Epithelial cell of esophagus (primary cell): ENCODE results near the gene ACACB.

Experiments
- DNase-seq: peaks from one replicate; pipeline ENCODE4 v3.0.0; 2010; ENCODE audit warnings: low read depth
- H3K4me3 ChIP-seq: 2 replicates; pipeline ENCODE4 v1.5.1; 2011; ENCODE audit warnings: mild to moderate bottlenecking, low read length, control low read depth
- TF ChIP-seq, protein P1 (sequence below): IDR thresholded peaks from 2 replicates; pipeline ENCODE4 v1.5.1; 2011; ENCODE audit warnings: low read depth, mild to moderate bottlenecking, low read length, control low read depth, inconsistent platforms; ENCODE audit not compliant: insufficient read depth; ENCODE audit errors: missing control alignments

ACACB gene

DNA sequence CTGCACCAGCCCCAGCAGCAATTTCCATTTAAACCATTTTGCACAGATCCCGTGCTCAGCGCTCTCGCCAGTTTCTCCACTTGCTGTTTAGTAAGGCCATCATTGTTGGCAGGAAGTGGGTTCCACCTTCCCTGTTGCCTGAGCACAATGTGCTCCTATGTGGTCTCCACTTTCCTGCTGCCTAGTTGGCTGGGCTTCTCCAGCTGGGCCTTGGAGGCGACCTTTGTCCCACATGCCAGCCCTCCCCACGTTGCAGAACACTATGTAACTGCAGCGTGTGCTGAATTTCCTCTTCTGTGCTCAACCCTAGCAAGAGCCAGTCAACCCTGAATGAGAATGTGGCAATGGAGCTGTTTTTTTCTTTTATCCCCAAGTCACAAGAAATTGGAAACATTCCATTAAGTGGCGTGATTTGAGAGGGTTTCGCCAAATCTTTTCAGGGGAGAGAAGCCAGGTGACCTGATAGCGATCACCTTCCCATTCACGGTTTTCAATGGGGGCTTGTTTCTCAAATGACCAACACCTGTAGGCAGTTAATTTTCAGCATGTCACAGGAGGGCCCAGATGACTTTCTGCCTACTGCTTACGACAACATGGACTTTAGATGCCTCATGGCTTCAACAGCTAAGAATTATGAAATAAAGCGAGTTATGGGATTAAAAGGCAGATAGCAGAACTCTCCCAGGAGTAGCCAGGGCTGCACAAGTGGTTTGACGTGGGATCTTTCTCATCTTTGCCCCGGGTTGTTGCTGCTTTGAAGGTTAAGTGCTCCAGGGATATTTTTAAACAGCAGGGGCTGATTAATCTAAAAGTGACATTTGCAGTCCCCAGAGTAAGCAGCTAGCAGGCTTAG lies at the start of gene ACACB:
ACACB (plus strand) TSS at position 830 of the 853 bp plus-strand sequence. CDS start 22,819 bp downstream, outside the sequence.
- TF ChIP-seq, protein P1, sequence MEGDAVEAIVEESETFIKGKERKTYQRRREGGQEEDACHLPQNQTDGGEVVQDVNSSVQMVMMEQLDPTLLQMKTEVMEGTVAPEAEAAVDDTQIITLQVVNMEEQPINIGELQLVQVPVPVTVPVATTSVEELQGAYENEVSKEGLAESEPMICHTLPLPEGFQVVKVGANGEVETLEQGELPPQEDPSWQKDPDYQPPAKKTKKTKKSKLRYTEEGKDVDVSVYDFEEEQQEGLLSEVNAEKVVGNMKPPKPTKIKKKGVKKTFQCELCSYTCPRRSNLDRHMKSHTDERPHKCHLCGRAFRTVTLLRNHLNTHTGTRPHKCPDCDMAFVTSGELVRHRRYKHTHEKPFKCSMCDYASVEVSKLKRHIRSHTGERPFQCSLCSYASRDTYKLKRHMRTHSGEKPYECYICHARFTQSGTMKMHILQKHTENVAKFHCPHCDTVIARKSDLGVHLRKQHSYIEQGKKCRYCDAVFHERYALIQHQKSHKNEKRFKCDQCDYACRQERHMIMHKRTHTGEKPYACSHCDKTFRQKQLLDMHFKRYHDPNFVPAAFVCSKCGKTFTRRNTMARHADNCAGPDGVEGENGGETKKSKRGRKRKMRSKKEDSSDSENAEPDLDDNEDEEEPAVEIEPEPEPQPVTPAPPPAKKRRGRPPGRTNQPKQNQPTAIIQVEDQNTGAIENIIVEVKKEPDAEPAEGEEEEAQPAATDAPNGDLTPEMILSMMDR, result no peak
- no peak within 1 kb of the TSS for H3K4me3 ChIP-seq
- DNase-seq, result no peak

DNA sequence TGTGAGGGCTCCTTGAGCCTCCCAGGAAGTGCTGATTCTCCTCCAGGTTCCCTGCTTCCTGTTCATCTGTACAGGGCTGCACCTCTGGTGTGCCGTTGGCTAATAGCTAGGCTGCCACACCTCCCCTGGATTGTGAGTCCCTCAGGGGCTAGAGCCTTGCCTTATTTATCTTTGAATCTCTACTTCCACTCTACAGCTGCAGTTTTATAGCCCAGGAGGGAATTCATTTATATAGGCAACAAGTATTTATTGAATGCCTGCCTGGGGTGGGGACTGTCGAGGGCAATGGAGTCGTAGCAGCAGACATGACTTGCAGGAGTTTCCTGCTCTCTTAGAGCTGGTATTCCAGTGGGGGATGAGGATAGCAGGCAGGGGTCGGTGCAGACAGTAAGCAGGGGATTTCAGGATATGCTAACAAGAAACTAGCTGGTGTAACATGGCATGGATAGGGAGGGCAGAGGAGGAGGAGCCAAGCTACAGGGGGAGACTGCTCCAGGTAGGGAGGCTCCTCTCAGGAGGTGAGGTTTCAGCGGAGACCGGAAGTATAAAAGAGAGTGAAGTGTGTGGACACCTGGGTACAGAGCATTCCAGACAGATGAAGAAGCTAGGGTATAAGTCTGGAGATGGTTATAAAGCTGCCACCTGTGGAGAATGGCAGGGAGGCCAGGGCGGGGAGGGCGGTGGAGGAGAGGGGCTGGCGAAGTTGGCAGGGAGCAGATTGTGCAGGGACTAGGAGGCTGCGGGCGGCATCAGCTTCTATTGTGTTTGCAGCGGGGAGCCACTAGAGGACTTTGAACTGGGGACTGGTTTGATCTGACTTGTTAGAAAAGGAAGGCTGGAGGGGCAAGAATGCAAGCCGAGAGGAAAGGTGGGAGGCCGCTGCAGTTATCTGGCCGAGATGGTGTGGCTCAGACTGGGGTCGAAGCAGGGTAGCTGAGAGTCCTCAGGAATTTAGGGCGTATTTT lies 46.8 kb upstream of the ACACB start:
- DNase-seq, result no peak
- no peak overlapping the region for H3K4me3 ChIP-seq
- TF ChIP-seq, protein P1, result no peak

DNA sequence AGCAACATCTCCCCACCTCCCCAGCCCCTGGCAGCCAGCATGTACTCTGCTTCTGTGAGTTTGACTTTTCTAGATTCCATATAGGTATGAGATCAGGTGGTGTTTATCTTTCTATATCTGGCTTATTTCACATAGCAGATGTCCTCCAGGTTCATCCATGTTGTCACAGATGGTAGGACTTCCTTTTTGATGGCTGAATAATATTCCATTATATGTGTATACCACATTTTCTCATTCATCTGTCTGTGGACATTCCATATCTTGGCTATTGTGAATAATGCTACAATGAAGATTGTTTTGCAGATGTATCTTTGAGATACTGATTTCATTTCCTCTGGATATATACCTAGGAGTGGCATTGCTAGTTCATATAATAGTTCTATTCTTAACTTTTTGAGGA lies 41.5 kb upstream of the ACACB start:
- TF ChIP-seq, protein P1, result no peak
- no peak overlapping the region for H3K4me3 ChIP-seq
- DNase-seq, result no peak

DNA sequence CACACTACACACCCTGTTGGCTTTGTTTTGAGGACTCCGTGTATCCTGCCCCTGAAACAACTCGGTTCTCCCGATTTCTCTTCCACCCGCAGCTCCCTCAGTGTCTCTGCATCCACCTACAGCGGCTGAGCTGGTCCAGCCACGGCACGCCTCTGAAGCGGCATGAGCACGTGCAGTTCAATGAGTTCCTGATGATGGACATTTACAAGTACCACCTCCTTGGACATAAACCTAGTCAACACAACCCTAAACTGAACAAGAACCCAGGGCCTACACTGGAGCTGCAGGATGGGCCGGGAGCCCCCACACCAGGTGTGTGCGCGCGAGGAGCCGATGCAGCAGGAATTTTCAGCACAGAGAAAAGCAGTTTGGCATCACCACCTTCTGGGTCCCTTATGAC lies 33.6 kb upstream of the ACACB start:
- DNase-seq, result no peak
- TF ChIP-seq, protein P1, result no peak
- H3K4me3 ChIP-seq, result no peak overlapping the region

DNA sequence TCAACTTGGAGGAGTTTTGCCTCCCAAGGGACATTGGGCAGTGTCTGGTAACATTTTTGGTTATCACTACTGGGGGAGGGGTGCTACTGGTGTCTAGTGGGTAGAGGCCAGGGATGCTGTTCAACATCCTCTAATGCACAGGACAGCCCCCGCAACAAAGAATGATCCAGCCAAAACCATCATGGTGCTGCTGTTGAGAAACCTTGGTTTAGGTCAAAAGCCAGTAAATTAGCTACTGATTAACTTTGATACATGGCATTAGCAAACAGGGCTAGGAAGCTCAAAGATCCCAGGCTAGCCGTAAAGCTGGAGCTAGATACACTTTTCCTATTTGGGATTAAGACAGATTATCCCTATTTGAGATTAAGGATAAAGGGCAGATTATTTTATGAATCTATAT lies 32.0 kb upstream of the ACACB start:
- no peak for DNase-seq
- TF ChIP-seq, protein P1, result no peak
- no peak overlapping the region for H3K4me3 ChIP-seq

DNA sequence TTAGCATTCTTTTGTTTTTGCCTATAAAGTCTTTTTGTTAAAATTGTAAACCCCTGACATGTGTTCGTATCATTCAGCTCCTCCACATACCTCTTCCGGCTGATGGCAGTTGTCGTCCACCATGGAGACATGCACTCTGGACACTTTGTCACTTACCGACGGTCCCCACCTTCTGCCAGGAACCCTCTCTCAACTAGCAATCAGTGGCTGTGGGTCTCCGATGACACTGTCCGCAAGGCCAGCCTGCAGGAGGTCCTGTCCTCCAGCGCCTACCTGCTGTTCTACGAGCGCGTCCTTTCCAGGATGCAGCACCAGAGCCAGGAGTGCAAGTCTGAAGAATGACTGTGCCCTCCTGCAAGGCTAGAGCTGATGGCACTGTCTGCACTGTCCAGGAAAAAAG lies 30.8 kb upstream of the ACACB start:
- no peak overlapping the region for H3K4me3 ChIP-seq
- no peak for DNase-seq
- TF ChIP-seq, protein P1, result no peak
